GM23338 (cell line): ENCODE data around the gene TARS1. TPM values are rescaled to one million over a fixed set of nuclear protein-coding genes. Genes with fewer than 3 reads are reported as not detected.

Experiments
- ATAC-seq: fragments of 200-7000 bp; cut with Tn5 transposase; 3 replicates; pipeline ENCODE4 v1.9.1; 2020
- DNase-seq: peaks from one replicate; pipeline ENCODE4 v3.0.0-alpha.2; 2015; ENCODE audit warnings: low spot score
- H2AFZ ChIP-seq: fragments of 200-600 bp; sonication (generic); 2 replicates; pipeline ENCODE4 v1.8.0; 2016; ENCODE audit warnings: antibody characterized with exemption, mild to moderate bottlenecking, moderate library complexity
- H3F3A ChIP-seq: fragments of 200-600 bp; sonication (generic); replicated peaks from 2 replicates; pipeline ENCODE4 v1.8.0; 2017; ENCODE audit warnings: antibody characterized with exemption, mixed run types, low read depth
- H3K27ac ChIP-seq: fragments of 200-600 bp; sonication (generic); 2 replicates; pipeline ENCODE4 v1.6.1; 2016; ENCODE audit warnings: low read depth
- H3K27me3 ChIP-seq: fragments of 200-600 bp; sonication (generic); 2 replicates; pipeline ENCODE4 v1.8.0; 2016; ENCODE audit warnings: mild to moderate bottlenecking, mixed run types, moderate library complexity; ENCODE audit not compliant: insufficient read depth
- H3K36me3 ChIP-seq: fragments of 200-600 bp; sonication (generic); 2 replicates; pipeline ENCODE4 v1.8.0; 2016; ENCODE audit warnings: mild to moderate bottlenecking; ENCODE audit not compliant: insufficient read depth
- H3K4me1 ChIP-seq: fragments of 200-600 bp; sonication (generic); 2 replicates; pipeline ENCODE4 v1.8.0; 2016; ENCODE audit warnings: mild to moderate bottlenecking, moderate library complexity; ENCODE audit not compliant: insufficient read depth
- H3K4me2 ChIP-seq: fragments of 200-600 bp; sonication (generic); 2 replicates; pipeline ENCODE4 v1.7.1; 2017; ENCODE audit warnings: mixed run types
- H3K4me3 ChIP-seq: fragments of 200-600 bp; sonication (generic); 2 replicates; pipeline ENCODE4 v1.6.1; 2016; ENCODE audit warnings: mixed run types
- H3K79me2 ChIP-seq: fragments of 200-600 bp; sonication (generic); replicated peaks from 2 replicates; pipeline ENCODE4 v1.8.0; 2017; ENCODE audit warnings: mild to moderate bottlenecking; ENCODE audit not compliant: insufficient read depth
- H3K9me2 ChIP-seq: fragments of 200-600 bp; sonication (generic); 2 replicates; pipeline ENCODE4 v1.8.0; 2017; ENCODE audit not compliant: insufficient read depth
- H4K20me1 ChIP-seq: fragments of 200-600 bp; sonication (generic); replicated peaks from 2 replicates; pipeline ENCODE4 v1.8.0; 2017; ENCODE audit warnings: mild to moderate bottlenecking; ENCODE audit not compliant: insufficient read depth
- H3K27ac Mint-ChIP-seq: 2 replicates; pipeline ENCODE4 v1.8.0; 2020; ENCODE audit warnings: inconsistent platforms, mild to moderate bottlenecking, moderate library complexity, mixed read lengths
- H3K27me3 Mint-ChIP-seq: 3 replicates; pipeline ENCODE4 v1.8.0; 2022; ENCODE audit warnings: low read depth, mild to moderate bottlenecking, moderate library complexity, mixed read lengths, inconsistent platforms; ENCODE audit not compliant: insufficient read depth, poor library complexity
- H3K36me3 Mint-ChIP-seq: 3 replicates; pipeline ENCODE4 v1.8.0; 2021; ENCODE audit warnings: low read depth, mild to moderate bottlenecking, inconsistent platforms, moderate library complexity, mixed read lengths
- H3K4me1 Mint-ChIP-seq: 3 replicates; pipeline ENCODE4 v1.8.0; 2020; ENCODE audit warnings: mild to moderate bottlenecking, inconsistent platforms, mixed read lengths
- H3K4me3 Mint-ChIP-seq: 3 replicates; pipeline ENCODE4 v1.8.0; 2021; ENCODE audit warnings: moderate library complexity, mild to moderate bottlenecking, inconsistent platforms, mixed read lengths
- H3K9me3 Mint-ChIP-seq: 3 replicates; pipeline ENCODE4 v1.8.0; 2020; ENCODE audit warnings: moderate library complexity, mild to moderate bottlenecking, inconsistent platforms, mixed read lengths
- CREB1 ChIP-seq: fragments of 250-450 bp; sonication (Bioruptor Pico); IDR thresholded peaks from 2 replicates; pipeline ENCODE4 v1.5.0; 2020; ENCODE audit warnings: low read depth, mild to moderate bottlenecking, moderate library complexity
- EZH2 ChIP-seq: fragments of 200-600 bp; sonication (generic); IDR thresholded peaks from one replicate; pipeline ENCODE4 v1.8.0; 2017; ENCODE audit warnings: antibody characterized with exemption, mild to moderate bottlenecking, low read depth; ENCODE audit not compliant: unreplicated experiment
- EZH2phosphoT487 ChIP-seq: fragments of 200-600 bp; sonication (generic); IDR thresholded peaks from one replicate; pipeline ENCODE4 v1.8.1; 2018; ENCODE audit warnings: antibody characterized with exemption; ENCODE audit not compliant: unreplicated experiment
- JUNB ChIP-seq: IDR thresholded peaks from one replicate; pipeline ENCODE4 v1.6.1; 2016; ENCODE audit warnings: antibody characterized with exemption; ENCODE audit not compliant: unreplicated experiment
- NANOG ChIP-seq: IDR thresholded peaks from 2 replicates; pipeline ENCODE4 v1.6.1; 2016; ENCODE audit warnings: antibody characterized with exemption, borderline replicate concordance
- POLR2AphosphoS5 ChIP-seq: IDR thresholded peaks from 2 replicates; pipeline ENCODE4 v1.6.1; 2016; ENCODE audit warnings: antibody characterized with exemption, low read depth
- STAT1 ChIP-seq: IDR thresholded peaks from one replicate; pipeline ENCODE4 v1.6.1; 2016; ENCODE audit warnings: antibody characterized with exemption; ENCODE audit not compliant: unreplicated experiment
- ZNF114 ChIP-seq: fragments of 250-450 bp; sonication (Bioruptor Pico); IDR thresholded peaks from 2 replicates; pipeline ENCODE4 v1.5.0; 2020; ENCODE audit warnings: mild to moderate bottlenecking, moderate library complexity
- ZNF331 ChIP-seq: fragments of 250-450 bp; sonication (Bioruptor Pico); IDR thresholded peaks from 2 replicates; pipeline ENCODE4 v1.5.0; 2020; ENCODE audit warnings: low read depth, mild to moderate bottlenecking, moderate library complexity
- polyA plus RNA-seq: library from polyadenylated mRNA; unstranded; fragments of >200 nt; fragmentation: Nextera tagmentation; extraction: Ambion mirVana; gene quantifications from 2 replicates; pipeline ENCODE4 v1.2.1, GENCODE V29; 2016
- total RNA-seq: library from RNA; depleted of rRNA; stranded (reverse); fragments of >200 nt; shearing (Covaris generic); gene quantifications from 2 replicates; pipeline ENCODE4 v1.2.3, GENCODE V29; 2014
- TF ChIP-seq, protein P1 (sequence below): IDR thresholded peaks from one replicate; pipeline ENCODE4 v1.6.1; 2018; ENCODE audit warnings: antibody characterized with exemption; ENCODE audit not compliant: unreplicated experiment
- TF ChIP-seq, protein P2 (sequence below): IDR thresholded peaks from 2 replicates; pipeline ENCODE4 v1.6.1; 2016; ENCODE audit warnings: antibody characterized with exemption
- TF ChIP-seq, protein P3 (sequence below), 2 experiments: fragments of 200-600 bp in 1 of 2; sonication (generic) in 1 of 2; conservative IDR thresholded peaks; 2 replicates each; pipeline versions ENCODE4 v1.5.1 to v1.6.1; 2016 to 2017; ENCODE audit warnings: antibody characterized with exemption in 2 of 2, low read depth in 2 of 2, mild to moderate bottlenecking in 2 of 2, moderate library complexity in 1 of 2
- TF ChIP-seq, protein P4 (sequence below): fragments of 250-450 bp; sonication (Bioruptor Pico); IDR thresholded peaks from 2 replicates; pipeline ENCODE4 v1.5.0; 2020; ENCODE audit warnings: mild to moderate bottlenecking, moderate library complexity

TARS1 gene
- total and polyA plus RNA-seq, 2 experiments from 2014 or later = 458 to 473 TPM

DNA sequence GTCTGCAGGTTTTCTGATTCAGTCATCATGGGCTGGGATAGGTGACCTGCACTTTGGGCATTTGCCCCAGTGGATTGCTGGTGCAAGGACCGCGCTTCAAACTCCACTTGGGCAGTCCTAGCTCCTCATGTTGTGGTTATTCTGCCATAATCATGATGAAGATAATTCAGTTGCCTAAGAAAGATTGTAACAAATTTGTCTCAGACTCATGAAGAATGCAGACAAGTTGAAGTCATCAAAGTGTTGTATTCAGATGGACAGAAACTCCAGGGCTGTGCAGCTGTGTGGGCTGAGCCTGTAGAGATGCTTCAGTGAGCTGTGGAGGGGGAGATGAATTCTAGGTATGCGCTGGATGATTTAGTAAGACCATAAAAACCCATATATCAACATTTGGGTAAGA is 38.5 kb downstream of the TARS1 start:
- ATAC-seq = no peak
- Histone ChIP-seq H3K27ac (no peak overlapping the region), H4K20me1 (no peaks in the 10 kb centered on the region), H3K27me3 (no peaks in the 10 kb centered on the region), H3K4me2 (no peak overlapping the region), H3F3A (no peaks in the 10 kb centered on the region; the same call in 1 of the 2 replicates), H3K9me2 (no peaks in the 10 kb centered on the region), H3K79me2 (peaks cover under 1% of the 10 kb centered on the region; the same call in 1 of the 2 replicates), H2AFZ (no peak overlapping the region), H3K36me3 (peaks cover 20% of the 10 kb centered on the region), H3K4me3 (no peak overlapping the region), H3K4me1 (peaks cover 11% of the 10 kb centered on the region)
- Mint-ChIP-seq H3K27ac (no peak overlapping the region), H3K9me3 (peaks cover 4% of the 10 kb centered on the region; the same call in 2 of the 3 replicates), H3K36me3 (peaks cover 57% of the 10 kb centered on the region), H3K4me3 (no peak overlapping the region), H3K4me1 (peaks cover 12% of the 10 kb centered on the region), H3K27me3 (no peaks in the 10 kb centered on the region)
- TF ChIP-seq EZH2phosphoT487 = no peak
- TF ChIP-seq, protein P1, sequence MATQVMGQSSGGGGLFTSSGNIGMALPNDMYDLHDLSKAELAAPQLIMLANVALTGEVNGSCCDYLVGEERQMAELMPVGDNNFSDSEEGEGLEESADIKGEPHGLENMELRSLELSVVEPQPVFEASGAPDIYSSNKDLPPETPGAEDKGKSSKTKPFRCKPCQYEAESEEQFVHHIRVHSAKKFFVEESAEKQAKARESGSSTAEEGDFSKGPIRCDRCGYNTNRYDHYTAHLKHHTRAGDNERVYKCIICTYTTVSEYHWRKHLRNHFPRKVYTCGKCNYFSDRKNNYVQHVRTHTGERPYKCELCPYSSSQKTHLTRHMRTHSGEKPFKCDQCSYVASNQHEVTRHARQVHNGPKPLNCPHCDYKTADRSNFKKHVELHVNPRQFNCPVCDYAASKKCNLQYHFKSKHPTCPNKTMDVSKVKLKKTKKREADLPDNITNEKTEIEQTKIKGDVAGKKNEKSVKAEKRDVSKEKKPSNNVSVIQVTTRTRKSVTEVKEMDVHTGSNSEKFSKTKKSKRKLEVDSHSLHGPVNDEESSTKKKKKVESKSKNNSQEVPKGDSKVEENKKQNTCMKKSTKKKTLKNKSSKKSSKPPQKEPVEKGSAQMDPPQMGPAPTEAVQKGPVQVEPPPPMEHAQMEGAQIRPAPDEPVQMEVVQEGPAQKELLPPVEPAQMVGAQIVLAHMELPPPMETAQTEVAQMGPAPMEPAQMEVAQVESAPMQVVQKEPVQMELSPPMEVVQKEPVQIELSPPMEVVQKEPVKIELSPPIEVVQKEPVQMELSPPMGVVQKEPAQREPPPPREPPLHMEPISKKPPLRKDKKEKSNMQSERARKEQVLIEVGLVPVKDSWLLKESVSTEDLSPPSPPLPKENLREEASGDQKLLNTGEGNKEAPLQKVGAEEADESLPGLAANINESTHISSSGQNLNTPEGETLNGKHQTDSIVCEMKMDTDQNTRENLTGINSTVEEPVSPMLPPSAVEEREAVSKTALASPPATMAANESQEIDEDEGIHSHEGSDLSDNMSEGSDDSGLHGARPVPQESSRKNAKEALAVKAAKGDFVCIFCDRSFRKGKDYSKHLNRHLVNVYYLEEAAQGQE = no peak
- TF ChIP-seq EZH2 = no peak
- no peak for TF ChIP-seq NANOG
- no peak for TF ChIP-seq CREB1 (CRISPR knock-in tag)
- no peak for TF ChIP-seq POLR2AphosphoS5
- TF ChIP-seq STAT1 = no peak
- no peak for TF ChIP-seq JUNB
- TF ChIP-seq, protein P2, sequence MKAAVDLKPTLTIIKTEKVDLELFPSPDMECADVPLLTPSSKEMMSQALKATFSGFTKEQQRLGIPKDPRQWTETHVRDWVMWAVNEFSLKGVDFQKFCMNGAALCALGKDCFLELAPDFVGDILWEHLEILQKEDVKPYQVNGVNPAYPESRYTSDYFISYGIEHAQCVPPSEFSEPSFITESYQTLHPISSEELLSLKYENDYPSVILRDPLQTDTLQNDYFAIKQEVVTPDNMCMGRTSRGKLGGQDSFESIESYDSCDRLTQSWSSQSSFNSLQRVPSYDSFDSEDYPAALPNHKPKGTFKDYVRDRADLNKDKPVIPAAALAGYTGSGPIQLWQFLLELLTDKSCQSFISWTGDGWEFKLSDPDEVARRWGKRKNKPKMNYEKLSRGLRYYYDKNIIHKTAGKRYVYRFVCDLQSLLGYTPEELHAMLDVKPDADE = no peak
- TF ChIP-seq, protein P3, sequence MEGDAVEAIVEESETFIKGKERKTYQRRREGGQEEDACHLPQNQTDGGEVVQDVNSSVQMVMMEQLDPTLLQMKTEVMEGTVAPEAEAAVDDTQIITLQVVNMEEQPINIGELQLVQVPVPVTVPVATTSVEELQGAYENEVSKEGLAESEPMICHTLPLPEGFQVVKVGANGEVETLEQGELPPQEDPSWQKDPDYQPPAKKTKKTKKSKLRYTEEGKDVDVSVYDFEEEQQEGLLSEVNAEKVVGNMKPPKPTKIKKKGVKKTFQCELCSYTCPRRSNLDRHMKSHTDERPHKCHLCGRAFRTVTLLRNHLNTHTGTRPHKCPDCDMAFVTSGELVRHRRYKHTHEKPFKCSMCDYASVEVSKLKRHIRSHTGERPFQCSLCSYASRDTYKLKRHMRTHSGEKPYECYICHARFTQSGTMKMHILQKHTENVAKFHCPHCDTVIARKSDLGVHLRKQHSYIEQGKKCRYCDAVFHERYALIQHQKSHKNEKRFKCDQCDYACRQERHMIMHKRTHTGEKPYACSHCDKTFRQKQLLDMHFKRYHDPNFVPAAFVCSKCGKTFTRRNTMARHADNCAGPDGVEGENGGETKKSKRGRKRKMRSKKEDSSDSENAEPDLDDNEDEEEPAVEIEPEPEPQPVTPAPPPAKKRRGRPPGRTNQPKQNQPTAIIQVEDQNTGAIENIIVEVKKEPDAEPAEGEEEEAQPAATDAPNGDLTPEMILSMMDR (conservative IDR thresholded peaks at IDR 0.05; ENCODE audit: low read depth in 2 of 2) = no peak
- TF ChIP-seq, protein P4, sequence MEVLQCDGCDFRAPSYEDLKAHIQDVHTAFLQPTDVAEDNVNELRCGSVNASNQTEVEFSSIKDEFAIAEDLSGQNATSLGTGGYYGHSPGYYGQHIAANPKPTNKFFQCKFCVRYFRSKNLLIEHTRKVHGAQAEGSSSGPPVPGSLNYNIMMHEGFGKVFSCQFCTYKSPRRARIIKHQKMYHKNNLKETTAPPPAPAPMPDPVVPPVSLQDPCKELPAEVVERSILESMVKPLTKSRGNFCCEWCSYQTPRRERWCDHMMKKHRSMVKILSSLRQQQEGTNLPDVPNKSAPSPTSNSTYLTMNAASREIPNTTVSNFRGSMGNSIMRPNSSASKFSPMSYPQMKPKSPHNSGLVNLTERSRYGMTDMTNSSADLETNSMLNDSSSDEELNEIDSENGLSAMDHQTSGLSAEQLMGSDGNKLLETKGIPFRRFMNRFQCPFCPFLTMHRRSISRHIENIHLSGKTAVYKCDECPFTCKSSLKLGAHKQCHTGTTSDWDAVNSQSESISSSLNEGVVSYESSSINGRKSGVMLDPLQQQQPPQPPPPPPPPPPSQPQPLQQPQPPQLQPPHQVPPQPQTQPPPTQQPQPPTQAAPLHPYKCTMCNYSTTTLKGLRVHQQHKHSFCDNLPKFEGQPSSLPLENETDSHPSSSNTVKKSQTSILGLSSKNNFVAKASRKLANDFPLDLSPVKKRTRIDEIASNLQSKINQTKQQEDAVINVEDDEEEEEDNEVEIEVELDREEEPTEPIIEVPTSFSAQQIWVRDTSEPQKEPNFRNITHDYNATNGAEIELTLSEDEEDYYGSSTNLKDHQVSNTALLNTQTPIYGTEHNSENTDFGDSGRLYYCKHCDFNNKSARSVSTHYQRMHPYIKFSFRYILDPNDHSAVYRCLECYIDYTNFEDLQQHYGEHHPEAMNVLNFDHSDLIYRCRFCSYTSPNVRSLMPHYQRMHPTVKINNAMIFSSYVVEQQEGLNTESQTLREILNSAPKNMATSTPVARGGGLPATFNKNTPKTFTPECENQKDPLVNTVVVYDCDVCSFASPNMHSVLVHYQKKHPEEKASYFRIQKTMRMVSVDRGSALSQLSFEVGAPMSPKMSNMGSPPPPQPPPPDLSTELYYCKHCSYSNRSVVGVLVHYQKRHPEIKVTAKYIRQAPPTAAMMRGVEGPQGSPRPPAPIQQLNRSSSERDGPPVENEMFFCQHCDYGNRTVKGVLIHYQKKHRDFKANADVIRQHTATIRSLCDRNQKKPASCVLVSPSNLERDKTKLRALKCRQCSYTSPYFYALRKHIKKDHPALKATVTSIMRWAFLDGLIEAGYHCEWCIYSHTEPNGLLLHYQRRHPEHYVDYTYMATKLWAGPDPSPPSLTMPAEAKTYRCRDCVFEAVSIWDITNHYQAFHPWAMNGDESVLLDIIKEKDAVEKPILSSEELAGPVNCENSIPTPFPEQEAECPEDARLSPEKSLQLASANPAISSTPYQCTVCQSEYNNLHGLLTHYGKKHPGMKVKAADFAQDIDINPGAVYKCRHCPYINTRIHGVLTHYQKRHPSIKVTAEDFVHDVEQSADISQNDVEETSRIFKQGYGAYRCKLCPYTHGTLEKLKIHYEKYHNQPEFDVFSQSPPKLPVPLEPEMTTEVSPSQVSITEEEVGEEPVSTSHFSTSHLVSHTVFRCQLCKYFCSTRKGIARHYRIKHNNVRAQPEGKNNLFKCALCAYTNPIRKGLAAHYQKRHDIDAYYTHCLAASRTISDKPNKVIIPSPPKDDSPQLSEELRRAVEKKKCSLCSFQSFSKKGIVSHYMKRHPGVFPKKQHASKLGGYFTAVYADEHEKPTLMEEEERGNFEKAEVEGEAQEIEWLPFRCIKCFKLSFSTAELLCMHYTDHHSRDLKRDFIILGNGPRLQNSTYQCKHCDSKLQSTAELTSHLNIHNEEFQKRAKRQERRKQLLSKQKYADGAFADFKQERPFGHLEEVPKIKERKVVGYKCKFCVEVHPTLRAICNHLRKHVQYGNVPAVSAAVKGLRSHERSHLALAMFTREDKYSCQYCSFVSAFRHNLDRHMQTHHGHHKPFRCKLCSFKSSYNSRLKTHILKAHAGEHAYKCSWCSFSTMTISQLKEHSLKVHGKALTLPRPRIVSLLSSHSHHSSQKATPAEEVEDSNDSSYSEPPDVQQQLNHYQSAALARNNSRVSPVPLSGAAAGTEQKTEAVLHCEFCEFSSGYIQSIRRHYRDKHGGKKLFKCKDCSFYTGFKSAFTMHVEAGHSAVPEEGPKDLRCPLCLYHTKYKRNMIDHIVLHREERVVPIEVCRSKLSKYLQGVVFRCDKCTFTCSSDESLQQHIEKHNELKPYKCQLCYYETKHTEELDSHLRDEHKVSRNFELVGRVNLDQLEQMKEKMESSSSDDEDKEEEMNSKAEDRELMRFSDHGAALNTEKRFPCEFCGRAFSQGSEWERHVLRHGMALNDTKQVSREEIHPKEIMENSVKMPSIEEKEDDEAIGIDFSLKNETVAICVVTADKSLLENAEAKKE (CRISPR knock-in tag) = no peak
- TF ChIP-seq ZNF114 (CRISPR knock-in tag) = no peak
- TF ChIP-seq ZNF331 (CRISPR knock-in tag) = no peak
- no peak for DNase-seq
